ENCODE measurements around the gene TRIM45.

TRIM45 gene

GRCh38 chr1:117135329-117135728 lies 13.8 kb upstream of the TRIM45 start:
- Histone ChIP-seq H3K4me1 (ENCODE audit: low read length) (no peaks in the 10 kb centered on the region), H4K20me1 (ENCODE audit: insufficient read depth, low read length) (no peaks in the 10 kb centered on the region), H3K9ac (ENCODE audit: low read length) (no peak overlapping the region), H3K27ac (ENCODE audit: low read length) (no peak overlapping the region), H3K27me3 (ENCODE audit: low read depth, low read length) (no peaks in the 10 kb centered on the region), H3K4me3 (ENCODE audit: low read length) (no peak overlapping the region), H3K36me3 (replicated peaks; ENCODE audit: low read depth, low read length) (no peaks in the 10 kb centered on the region), H3K4me2 (ENCODE audit: low read length) (no peak overlapping the region), H3K9me3 (ENCODE audit: insufficient read depth, low read length) (no peaks in the 10 kb centered on the region), H2AFZ (ENCODE audit: low read depth, low read length) (no peak overlapping the region), H3K79me2 (ENCODE audit: low read length) (no peaks in the 10 kb centered on the region)
- no peak for TF ChIP-seq EZH2phosphoT487 (IDR thresholded peaks at IDR 0.05; ENCODE audit: low read depth)
- no peak for TF ChIP-seq CTCF (IDR thresholded peaks at IDR 0.05; ENCODE audit: low read depth, low read length)

DNA sequence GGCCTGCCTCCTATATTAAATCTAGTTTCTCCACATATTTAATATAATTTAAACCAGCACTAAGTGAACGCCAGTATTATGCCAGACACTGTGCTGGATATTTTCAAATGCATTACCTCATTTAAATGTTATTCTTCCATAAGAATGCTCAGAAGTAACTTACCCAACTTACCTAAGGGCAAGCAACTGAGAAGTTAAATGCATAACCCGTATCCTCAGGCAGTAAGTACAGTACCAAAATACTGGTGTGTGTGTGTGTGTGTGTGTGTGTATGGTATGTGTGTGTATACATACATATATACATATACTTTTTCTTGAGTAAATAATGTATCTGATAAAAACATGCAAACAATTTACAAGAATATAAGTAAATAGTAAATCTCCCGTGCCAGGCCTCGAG lies 9.0 kb upstream of the TRIM45 start:
- Histone ChIP-seq H2AFZ (ENCODE audit: low read depth, low read length) (no peak overlapping the region), H4K20me1 (ENCODE audit: insufficient read depth, low read length) (no peaks in the 10 kb centered on the region), H3K79me2 (ENCODE audit: low read length) (no peaks in the 10 kb centered on the region), H3K4me2 (ENCODE audit: low read length) (no peak overlapping the region), H3K27me3 (ENCODE audit: low read depth, low read length) (peaks cover 9% of the 10 kb centered on the region), H3K9ac (ENCODE audit: low read length) (no peak overlapping the region), H3K36me3 (replicated peaks; ENCODE audit: low read depth, low read length) (no peaks in the 10 kb centered on the region), H3K4me3 (ENCODE audit: low read length) (no peak overlapping the region), H3K27ac (ENCODE audit: low read length) (no peak overlapping the region), H3K9me3 (ENCODE audit: insufficient read depth, low read length) (no peaks in the 10 kb centered on the region), H3K4me1 (ENCODE audit: low read length) (0 out of 2 replicates have a peak, but pooled peaks cover 2% of the 10 kb centered on the region)
- TF ChIP-seq CTCF (IDR thresholded peaks at IDR 0.05; ENCODE audit: low read depth, low read length) (no peak), EZH2phosphoT487 (IDR thresholded peaks at IDR 0.05; ENCODE audit: low read depth) (no peak)

GRCh38 chr1:117128323-117129079 lies 7.0 kb upstream of the TRIM45 start:
- no peaks in the 10 kb centered on the region for H4K20me1 ChIP-seq (ENCODE audit: insufficient read depth, low read length)
- no peaks in the 10 kb centered on the region for H3K79me2 ChIP-seq (ENCODE audit: low read length)
- no peak overlapping the region for H3K27ac ChIP-seq (ENCODE audit: low read length)
- TF ChIP-seq EZH2phosphoT487 (IDR thresholded peaks at IDR 0.05; ENCODE audit: low read depth) = no peak
- peak; percentile 61 for TF ChIP-seq CTCF (IDR thresholded peaks at IDR 0.05; ENCODE audit: low read depth, low read length)
- H3K9ac ChIP-seq (ENCODE audit: low read length) = no peak overlapping the region
- peaks cover 17% of the 10 kb centered on the region for H3K27me3 ChIP-seq (ENCODE audit: low read depth, low read length)
- no peaks in the 10 kb centered on the region for H3K9me3 ChIP-seq (ENCODE audit: insufficient read depth, low read length)
- no peaks in the 10 kb centered on the region for H3K36me3 ChIP-seq (replicated peaks; ENCODE audit: low read depth, low read length)
- H3K4me3 ChIP-seq (ENCODE audit: low read length) = peak overlapping the region; percentile 42; the same call in 1 of the 2 replicates
- peak overlapping the region; percentile 82; the same call in 1 of the 2 replicates for H2AFZ ChIP-seq (ENCODE audit: low read depth, low read length)
- H3K4me1 ChIP-seq (ENCODE audit: low read length) = 0 out of 2 replicates have a peak, but pooled peaks cover 2% of the 10 kb centered on the region
- H3K4me2 ChIP-seq (ENCODE audit: low read length) = peak overlapping the region; percentile 57

DNA sequence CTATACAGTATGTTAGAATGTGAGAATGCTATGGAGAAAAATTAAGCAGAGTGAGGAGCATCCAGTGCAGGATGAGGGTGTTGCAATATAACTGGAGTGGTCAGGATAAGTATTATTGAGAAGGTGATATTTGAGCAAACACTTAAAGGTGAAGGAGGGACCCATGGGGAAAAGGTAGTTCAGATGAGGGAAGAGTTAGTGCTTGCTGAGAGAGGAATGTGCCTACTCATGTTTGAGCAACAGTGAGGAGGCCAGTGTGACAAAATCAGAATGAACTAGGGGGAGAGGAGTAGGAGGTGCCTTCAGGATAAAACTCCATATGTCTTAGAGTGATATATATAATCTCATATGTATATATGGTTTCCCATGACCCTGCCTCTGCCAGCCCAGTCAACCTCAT lies 6.2 kb upstream of the TRIM45 start:
- Histone ChIP-seq H3K36me3 (replicated peaks; ENCODE audit: low read depth, low read length) (no peaks in the 10 kb centered on the region), H3K27ac (ENCODE audit: low read length) (no peak overlapping the region), H3K4me1 (ENCODE audit: low read length) (0 out of 2 replicates have a peak, but pooled peaks cover 2% of the 10 kb centered on the region), H3K27me3 (ENCODE audit: low read depth, low read length) (peaks cover 20% of the 10 kb centered on the region), H3K9ac (ENCODE audit: low read length) (no peak overlapping the region), H3K4me2 (ENCODE audit: low read length) (no peak overlapping the region), H2AFZ (ENCODE audit: low read depth, low read length) (no peak overlapping the region), H3K9me3 (ENCODE audit: insufficient read depth, low read length) (no peaks in the 10 kb centered on the region), H3K4me3 (ENCODE audit: low read length) (no peak overlapping the region), H3K79me2 (ENCODE audit: low read length) (no peaks in the 10 kb centered on the region), H4K20me1 (ENCODE audit: insufficient read depth, low read length) (no peaks in the 10 kb centered on the region)
- TF ChIP-seq CTCF (IDR thresholded peaks at IDR 0.05; ENCODE audit: low read depth, low read length) (no peak), EZH2phosphoT487 (IDR thresholded peaks at IDR 0.05; ENCODE audit: low read depth) (no peak)

Data from OCI-LY3 (cell line).